Measurements from ENCODE around the gene CDH10. TPM values are rescaled to one million over a fixed set of nuclear protein-coding genes. Genes with fewer than 3 reads are reported as not detected.

The CDH10 gene
- total RNA-seq, 4 donors from 2014 or later: 0.14 TPM; not detected in 3

DNA sequence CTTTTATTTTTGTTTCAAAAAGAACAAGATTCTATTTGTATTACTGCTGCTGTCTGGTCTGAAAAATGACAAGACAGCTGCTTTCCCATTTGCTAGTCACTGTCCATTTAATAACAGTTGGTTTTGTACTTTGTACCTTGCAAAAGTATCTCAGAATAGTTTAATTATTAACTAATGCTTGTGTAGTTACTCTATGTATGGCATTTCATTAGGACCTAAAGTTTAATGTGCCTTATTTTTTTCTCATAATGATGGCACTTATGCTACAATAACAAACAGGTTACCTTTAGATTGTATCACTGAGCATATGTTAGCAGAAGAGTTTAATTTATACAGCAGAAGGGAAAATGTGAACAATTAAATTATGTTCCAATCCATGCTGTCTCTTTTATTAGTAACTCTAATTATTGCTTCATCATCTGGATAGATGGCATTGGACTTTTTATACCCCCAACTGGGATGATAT lies 134.2 kb downstream of the CDH10 start:
- TF ChIP-seq EP300 (IDR thresholded peaks at IDR 0.05; ENCODE audit: low read depth) (no peak), POLR2AphosphoS5 (IDR thresholded peaks at IDR 0.05) (no peak), POLR2A (IDR thresholded peaks at IDR 0.05) (no peak)
- TF ChIP-seq, protein P1, sequence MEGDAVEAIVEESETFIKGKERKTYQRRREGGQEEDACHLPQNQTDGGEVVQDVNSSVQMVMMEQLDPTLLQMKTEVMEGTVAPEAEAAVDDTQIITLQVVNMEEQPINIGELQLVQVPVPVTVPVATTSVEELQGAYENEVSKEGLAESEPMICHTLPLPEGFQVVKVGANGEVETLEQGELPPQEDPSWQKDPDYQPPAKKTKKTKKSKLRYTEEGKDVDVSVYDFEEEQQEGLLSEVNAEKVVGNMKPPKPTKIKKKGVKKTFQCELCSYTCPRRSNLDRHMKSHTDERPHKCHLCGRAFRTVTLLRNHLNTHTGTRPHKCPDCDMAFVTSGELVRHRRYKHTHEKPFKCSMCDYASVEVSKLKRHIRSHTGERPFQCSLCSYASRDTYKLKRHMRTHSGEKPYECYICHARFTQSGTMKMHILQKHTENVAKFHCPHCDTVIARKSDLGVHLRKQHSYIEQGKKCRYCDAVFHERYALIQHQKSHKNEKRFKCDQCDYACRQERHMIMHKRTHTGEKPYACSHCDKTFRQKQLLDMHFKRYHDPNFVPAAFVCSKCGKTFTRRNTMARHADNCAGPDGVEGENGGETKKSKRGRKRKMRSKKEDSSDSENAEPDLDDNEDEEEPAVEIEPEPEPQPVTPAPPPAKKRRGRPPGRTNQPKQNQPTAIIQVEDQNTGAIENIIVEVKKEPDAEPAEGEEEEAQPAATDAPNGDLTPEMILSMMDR (IDR thresholded peaks at IDR 0.05): no peak
- in situ Hi-C loops (cut with MboI; ENCODE audit: low pct_ligation_motif_present in 1 of 4, low pct_unique_long_range_greater_than_20kb in 1 of 4, low sequenced_read_pairs in 3 of 4): no loop called here
- Histone ChIP-seq H3K4me3 (no peak overlapping the region), H3K36me3 (no peaks in the 10 kb centered on the region), H3K27ac (no peak overlapping the region), H3K9me3 (no peaks in the 10 kb centered on the region), H3K4me1 (no peaks in the 10 kb centered on the region), H3K27me3 (no peaks in the 10 kb centered on the region)
- intact Hi-C loops (cut with DNase I; ENCODE audit: low total_unique reads): no loop called here
- DNase-seq: no peak

DNA sequence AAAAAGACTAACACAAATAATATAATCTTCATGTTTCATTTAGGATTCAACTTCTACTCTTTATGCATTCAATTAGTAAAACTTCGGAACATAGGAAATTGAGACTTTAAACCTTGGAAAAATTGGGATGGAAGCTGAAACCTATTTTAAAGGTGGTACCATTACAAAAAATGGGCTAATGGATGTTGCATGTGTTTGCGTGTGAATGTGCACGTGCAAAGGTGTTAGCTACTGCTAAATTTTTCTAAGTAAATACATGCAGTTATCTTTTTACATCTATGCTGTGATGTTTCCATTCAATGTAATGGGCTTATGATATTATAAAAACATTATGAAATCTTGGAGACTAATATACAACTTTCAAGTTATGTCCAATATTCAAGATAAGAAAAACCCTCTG lies 134.8 kb downstream of the CDH10 start:
- intact Hi-C loops (cut with DNase I; ENCODE audit: low total_unique reads) (no loop called here), in situ Hi-C loops (cut with MboI; ENCODE audit: low pct_ligation_motif_present in 1 of 4, low pct_unique_long_range_greater_than_20kb in 1 of 4, low sequenced_read_pairs in 3 of 4) (no loop called here)
- H3K4me3 ChIP-seq: no peak overlapping the region
- no peak overlapping the region for H3K27ac ChIP-seq
- H3K4me1 ChIP-seq: no peaks in the 10 kb centered on the region
- no peaks in the 10 kb centered on the region for H3K36me3 ChIP-seq
- TF ChIP-seq POLR2A (IDR thresholded peaks at IDR 0.05): no peak
- TF ChIP-seq POLR2AphosphoS5 (IDR thresholded peaks at IDR 0.05): no peak
- TF ChIP-seq EP300 (IDR thresholded peaks at IDR 0.05; ENCODE audit: low read depth): no peak
- TF ChIP-seq, protein P1 (IDR thresholded peaks at IDR 0.05): no peak
- no peaks in the 10 kb centered on the region for H3K9me3 ChIP-seq
- DNase-seq: no peak
- 73 to 87% methylated on average over 2 to 3 of the region's 3 CpGs for WGBS, 2 donors (ENCODE audit: low coverage in 1 of 2)
- no peaks in the 10 kb centered on the region for H3K27me3 ChIP-seq

DNA sequence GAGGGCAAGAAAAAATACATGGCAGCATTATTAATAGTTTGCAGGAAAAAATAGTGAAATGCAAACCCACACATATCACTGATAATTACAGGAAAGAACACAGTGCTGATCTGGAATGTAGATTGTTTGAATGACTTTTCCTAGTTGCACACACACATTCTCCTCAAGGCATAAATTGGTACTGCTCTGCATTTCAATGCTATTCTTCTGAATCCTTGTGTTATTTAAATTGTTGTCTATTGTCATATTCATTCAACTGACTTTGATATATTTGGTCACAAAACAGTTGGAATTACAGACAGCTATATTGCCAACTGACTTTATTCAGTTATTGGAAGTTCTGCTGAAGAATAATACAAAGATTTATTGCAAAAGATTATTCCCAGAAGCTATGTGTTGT lies 139.5 kb downstream of the CDH10 start:
- TF ChIP-seq POLR2AphosphoS5 (IDR thresholded peaks at IDR 0.05) (no peak), POLR2A (IDR thresholded peaks at IDR 0.05) (no peak), EP300 (IDR thresholded peaks at IDR 0.05; ENCODE audit: low read depth) (no peak)
- TF ChIP-seq, protein P1 (IDR thresholded peaks at IDR 0.05): no peak
- no peak for DNase-seq
- Histone ChIP-seq H3K36me3 (no peaks in the 10 kb centered on the region), H3K27me3 (no peaks in the 10 kb centered on the region), H3K9me3 (no peaks in the 10 kb centered on the region), H3K4me1 (no peaks in the 10 kb centered on the region), H3K27ac (no peak overlapping the region), H3K4me3 (no peak overlapping the region)
- in situ Hi-C loops (cut with MboI; ENCODE audit: low pct_ligation_motif_present in 1 of 4, low pct_unique_long_range_greater_than_20kb in 1 of 4, low sequenced_read_pairs in 3 of 4) (no loop called here), intact Hi-C loops (cut with DNase I; ENCODE audit: low total_unique reads) (no loop called here)

DNA sequence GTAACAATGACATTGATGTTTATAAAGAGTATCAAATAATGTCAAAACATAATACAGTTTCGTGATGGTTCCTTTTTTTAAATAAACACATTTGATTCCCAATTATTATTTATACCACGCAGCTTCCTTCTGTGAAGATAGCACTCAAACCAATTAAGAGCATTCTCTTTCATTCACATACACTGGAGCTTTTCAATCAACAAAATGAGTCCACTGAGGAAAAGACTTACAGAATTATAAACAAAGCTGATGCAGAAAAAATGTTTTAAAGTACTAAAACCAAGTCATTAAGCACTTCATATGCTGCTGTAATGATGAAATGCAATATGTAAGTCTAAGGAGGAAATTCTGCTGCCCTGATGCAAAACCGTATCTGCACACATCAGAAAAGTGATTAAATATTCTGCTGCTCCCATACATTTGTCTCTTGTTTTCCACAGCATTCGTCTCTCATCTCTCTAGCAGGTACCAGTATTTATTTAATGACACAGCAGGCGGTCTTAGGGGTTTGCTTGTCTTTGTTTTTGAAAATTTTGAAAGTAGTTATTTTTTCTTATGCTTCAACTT lies 147.1 kb downstream of the CDH10 start:
- no peaks in the 10 kb centered on the region for H3K9me3 ChIP-seq
- 43 to 45% methylated on average over 5 of the region's 5 CpGs for WGBS, 2 donors (ENCODE audit: low coverage in 1 of 2)
- intact Hi-C loops (cut with DNase I; ENCODE audit: low total_unique reads) (no loop called here), in situ Hi-C loops (cut with MboI; ENCODE audit: low pct_ligation_motif_present in 1 of 4, low pct_unique_long_range_greater_than_20kb in 1 of 4, low sequenced_read_pairs in 3 of 4) (no loop called here)
- no peak for TF ChIP-seq POLR2A (IDR thresholded peaks at IDR 0.05)
- DNase-seq: no peak
- H3K36me3 ChIP-seq: no peaks in the 10 kb centered on the region
- H3K4me3 ChIP-seq: no peak overlapping the region
- no peak overlapping the region for H3K27ac ChIP-seq
- H3K4me1 ChIP-seq: no peaks in the 10 kb centered on the region
- no peaks in the 10 kb centered on the region for H3K27me3 ChIP-seq

DNA sequence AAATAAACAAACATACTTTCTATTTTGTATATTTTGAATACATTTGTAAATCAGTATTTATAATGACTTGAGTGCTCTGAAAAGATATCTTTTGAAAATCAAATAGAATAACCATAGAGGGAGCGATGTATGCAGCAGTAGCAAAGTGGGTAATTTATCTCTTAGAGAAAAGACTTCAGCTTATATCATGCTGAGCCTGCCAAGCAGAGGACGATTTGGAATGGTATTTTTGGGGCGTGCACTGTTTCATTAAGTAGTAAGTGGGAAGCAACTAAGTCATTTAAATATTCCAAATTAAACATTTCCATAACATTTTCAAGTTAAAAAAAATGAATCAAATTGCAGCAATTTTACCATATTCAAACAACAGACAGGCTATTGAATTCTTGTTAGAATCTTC lies 147.6 kb downstream of the CDH10 start:
- Histone ChIP-seq H3K27me3 (no peaks in the 10 kb centered on the region), H3K4me1 (no peaks in the 10 kb centered on the region), H3K27ac (no peak overlapping the region), H3K9me3 (no peaks in the 10 kb centered on the region), H3K36me3 (no peaks in the 10 kb centered on the region), H3K4me3 (no peak overlapping the region)
- WGBS, 2 donors (ENCODE audit: low coverage in 1 of 2): 31 to 64% methylated on average over 3 of the region's 3 CpGs
- intact Hi-C loops (cut with DNase I; ENCODE audit: low total_unique reads) (no loop called here), in situ Hi-C loops (cut with MboI; ENCODE audit: low pct_ligation_motif_present in 1 of 4, low pct_unique_long_range_greater_than_20kb in 1 of 4, low sequenced_read_pairs in 3 of 4) (no loop called here)
- TF ChIP-seq EP300 (IDR thresholded peaks at IDR 0.05; ENCODE audit: low read depth): no peak
- TF ChIP-seq, protein P1 (IDR thresholded peaks at IDR 0.05): no peak
- TF ChIP-seq POLR2AphosphoS5 (IDR thresholded peaks at IDR 0.05): no peak
- TF ChIP-seq POLR2A (IDR thresholded peaks at IDR 0.05): no peak
- DNase-seq: no peak
